HG03135 (cell line): ENCODE data around the gene ATP2C1.
"Not testable (repeated sequence)": the region's sequence is repeated elsewhere in the genome, so short reads cannot be mapped to it uniquely, and the experiment has no call there.

Experiments
- ATAC-seq: cut with Tn5 transposase; IDR thresholded peaks from one replicate; pipeline ENCODE4 v1.9.1; 2021; ENCODE audit warnings: mild to moderate bottlenecking, moderate library complexity; ENCODE audit not compliant: unreplicated experiment

The ATP2C1 gene

DNA sequence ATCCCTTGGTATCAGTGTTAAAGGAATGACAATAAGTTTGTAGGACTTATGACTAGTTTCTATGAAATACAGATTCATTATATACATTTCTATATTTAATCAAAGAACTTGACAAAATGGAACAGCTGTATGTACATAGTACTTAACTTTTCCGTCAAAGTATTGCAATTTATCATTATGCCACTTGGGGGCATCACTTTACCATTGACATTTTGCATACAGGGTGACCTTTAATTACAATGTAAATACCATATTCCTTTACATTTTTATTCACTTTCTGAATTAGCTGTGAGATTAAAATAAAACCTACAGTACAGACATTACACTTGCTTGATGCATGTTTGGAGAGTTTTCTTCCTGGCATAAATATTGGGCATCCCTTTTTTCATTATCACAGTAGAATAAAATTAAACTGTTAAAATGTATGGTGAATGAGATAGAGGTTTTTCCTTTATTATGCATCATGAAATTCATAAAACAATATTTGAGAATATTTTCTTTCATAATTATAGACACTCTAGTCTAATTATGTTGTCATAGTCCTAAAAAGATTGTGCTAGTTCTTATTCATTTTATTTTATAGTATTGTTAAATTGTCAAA, 139.7 kb downstream of the ATP2C1 start:
- no peak for ATAC-seq

DNA sequence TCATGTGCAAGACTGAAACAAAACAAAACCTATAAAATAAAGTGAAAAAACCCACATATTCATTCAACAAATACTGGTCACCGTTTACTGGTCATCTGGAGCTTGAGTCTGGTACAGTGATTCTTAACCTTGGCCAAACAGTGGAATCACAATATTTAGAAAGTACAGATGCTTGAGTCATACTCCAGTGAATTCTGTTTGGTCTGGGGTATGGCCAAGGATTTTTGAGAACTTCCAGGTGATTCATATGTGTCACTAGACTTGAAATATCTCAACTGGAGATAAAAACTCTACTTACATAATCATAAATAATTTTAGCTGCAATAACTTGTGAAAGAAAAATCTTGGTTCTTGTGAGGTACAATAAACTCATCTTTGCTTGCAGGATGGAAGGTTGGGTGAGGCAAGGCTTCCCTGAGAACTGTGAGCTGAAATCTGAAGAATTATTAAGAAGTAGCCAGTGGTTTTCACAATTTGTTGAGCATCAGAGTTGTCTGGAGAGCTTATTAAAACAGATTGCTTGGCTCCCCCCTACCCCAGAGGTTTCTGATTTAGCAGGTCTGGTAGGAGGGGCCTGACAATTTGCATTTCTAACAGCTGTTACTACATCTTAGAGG, 142.4 kb downstream of the ATP2C1 start:
- ATAC-seq: no peak

DNA sequence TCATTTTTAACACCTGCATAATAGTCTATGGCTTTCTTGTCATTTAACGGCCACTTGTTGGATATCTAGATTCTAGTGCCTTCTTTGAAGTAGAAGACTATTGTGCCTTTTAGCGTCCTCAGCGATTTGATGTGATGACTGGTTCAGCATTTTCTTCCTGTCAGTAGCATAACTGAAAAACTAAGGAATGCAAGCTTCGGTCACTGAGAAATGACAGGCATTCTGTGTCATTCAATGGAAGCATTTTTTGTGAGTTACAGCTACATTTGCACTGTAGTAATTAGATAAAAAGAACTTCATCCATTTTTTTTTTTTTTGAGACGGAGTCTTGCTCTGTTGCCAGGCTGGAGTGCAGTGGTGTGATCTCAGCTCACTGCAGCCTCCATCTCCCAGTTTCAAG, 143.1 kb downstream of the ATP2C1 start:
- ATAC-seq: no peak

DNA sequence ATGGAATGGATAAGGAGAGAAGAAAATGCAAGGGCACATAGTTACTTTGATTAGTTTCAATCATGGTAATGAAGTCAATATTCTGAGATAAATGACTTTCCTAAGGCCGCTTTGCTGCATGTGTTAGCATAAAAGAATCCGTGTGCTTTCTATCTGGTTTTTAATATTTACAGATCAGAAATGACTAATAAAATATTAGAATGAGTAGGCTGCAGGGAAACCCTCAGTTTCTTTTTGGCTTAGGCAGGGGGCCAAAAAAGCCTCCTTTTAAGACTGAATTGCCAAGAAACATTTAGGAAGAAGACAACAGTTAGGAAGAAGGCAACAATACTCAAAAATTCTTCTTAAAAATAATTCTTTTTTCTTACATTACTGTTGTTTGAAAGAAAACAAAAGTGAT, 144.4 kb downstream of the ATP2C1 start:
- no peak for ATAC-seq

DNA sequence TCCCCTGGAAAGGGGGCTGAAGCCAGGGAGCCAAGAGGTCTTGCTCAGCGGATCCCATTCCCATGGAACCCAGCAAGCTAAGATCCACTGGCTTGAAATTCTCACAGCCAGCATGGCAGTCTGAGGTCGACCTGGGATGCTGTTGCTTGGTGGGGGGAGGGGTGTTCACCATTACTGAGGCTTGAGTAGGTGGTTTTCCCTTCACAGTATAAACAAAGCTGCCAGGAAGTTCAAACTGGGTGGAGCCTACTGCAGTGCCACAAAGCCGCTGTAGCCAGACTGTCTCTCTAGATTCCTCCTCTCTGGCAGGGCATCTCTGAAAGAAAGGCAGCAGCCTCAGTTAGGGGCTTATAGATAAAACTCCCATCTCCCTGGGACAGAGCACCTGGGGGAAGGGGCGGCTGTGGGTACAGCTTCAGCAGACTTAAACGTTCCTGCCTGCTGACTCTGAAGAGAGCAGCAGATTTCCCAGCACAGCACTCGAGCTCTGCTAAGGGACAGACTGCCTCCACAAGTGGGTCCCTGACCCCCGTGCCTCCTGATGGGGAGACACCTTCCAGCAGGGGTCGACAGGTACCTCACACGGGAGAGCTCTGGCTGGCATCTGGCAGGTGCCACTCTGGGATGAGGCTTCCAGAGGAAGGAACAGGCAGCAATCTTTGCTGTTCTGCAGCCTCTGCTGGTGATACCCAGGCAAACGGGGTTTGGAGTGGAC, 148.5 kb downstream of the ATP2C1 start:
- ATAC-seq: not testable (repeated sequence)

DNA sequence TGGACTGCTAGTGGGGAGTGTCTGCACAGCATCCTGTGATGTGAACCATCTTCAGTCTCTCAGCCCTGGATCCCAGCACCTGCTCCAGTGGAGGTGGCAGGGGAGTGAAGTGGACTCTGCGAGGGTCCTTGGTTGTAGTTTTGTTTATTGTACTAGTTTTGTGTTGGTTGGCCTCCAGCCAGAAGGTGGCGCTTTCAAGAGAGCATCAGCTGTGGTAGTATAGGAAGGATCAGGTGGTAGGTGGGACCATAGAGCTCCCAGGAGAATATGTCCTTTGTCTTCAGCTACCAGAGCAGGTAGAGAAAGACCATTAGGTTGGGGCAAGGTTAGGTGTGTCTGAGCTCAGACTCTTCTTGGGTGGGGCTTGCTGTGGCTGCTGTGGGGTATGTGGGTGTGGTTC, 153.7 kb downstream of the ATP2C1 start:
- no peak for ATAC-seq

DNA sequence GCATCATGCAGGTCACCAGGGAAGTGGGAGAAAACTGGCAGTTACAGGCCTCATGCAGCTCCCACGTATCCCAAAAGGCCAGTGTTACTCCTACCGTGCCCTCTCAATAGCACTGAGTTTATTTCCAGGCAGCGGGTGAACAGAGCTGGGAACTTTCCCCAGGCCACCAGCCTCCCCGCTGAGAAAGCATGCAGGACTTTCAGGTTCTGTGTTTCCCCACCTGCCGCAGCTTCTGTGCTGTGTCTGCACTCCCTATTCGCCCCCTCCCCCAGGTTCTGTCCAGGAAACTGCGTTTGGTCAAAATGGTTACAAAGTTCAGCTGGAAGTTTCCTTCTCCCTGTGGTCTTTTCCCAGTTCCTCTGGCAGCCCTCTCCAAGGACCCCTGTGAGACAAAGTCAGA, 154.1 kb downstream of the ATP2C1 start:
- no peak for ATAC-seq

DNA sequence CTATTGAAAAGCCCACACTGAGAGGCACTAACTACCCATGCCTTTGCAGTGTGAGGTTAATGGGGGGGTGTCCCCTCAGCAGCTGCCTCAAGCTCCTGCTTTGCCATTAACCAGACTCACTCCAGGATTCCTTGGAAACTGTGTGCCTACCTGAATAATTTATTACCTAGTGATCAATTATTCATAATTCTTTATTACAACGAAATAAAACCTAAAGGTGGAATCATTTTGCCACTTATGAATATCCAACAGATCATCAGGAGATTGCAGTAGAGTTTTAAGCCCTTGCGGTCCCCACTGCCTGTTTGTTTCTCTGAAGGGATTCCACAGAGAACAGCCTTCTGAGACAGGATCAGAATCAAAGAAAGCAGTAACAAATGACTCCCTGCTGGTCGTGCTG, 156.1 kb downstream of the ATP2C1 start:
- ATAC-seq: no peak

DNA sequence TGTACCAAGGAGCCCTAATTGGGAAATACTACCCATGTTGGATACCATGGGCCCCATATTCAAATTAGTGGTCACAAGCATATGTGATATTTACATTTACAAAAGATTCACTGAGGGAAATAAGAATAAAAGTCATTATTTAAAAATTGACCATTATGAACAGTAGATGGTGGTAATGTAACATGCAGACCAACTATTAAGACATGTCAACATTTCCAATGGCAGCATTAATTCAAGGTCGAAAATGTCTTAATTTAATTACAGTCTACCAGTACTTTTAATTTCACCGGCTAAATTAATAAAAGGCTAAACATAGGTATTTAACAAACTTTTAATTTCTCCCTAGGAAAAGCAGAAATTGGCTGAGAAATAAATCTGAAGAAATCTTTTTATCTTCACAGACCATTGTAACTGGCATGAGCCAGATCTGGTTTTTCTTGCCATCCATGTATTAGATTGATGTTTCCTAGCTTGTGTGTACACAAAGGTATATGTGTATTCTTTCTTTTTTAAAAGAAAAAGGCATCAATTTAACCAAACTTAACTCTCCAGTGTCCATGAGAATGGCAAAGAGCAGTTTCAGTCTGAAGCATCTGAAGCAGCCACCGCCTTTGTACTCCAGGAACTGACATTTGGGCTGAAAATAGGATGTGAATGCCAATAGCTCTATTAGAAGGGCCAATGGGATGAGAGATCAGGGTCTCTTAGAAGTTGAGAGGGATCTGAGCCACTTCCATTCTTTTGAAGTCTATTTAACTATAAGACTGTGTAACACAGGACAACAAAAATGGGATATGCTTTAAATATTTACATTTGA, 159.4 kb downstream of the ATP2C1 start:
- no peak for ATAC-seq
